Effector CD8-positive, alpha-beta T cell (primary cell): Measurements from ENCODE around the gene OGFOD1.

Source experiments
- DNase-seq: peaks from one replicate; lab custom pipeline; 2025; lab: John Stamatoyannopoulos, UW

The OGFOD1 gene

GRCh38 chr16:56426585-56426984 lies 24.8 kb upstream of the OGFOD1 start:
- no peak for DNase-seq

GRCh38 chr16:56428091-56428490 lies 23.3 kb upstream of the OGFOD1 start:
- no peak for DNase-seq

GRCh38 chr16:56436258-56436657 lies 15.1 kb upstream of the OGFOD1 start:
- DNase-seq, result no peak

GRCh38 chr16:56438038-56438437 lies 13.3 kb upstream of the OGFOD1 start:
- DNase-seq, result no peak

DNA sequence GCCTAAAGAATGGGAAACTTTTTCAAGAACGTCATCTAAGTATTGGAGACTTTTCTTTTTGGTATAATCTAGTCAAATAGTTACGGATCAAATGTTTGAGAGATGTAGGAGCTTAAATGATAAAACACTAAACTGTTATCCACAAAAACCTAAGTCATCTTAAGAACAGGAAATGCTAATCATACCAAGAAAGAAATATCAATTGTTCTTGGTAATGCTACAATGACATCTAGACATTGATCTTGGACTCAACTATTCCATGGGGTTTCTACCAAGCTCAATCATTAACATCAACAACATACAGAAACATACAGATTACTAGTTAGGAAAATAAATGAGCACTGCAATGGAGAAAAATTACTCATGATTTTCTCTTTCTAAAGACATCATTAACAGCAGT lies 4.1 kb upstream of the OGFOD1 start:
- no peak for DNase-seq

DNA sequence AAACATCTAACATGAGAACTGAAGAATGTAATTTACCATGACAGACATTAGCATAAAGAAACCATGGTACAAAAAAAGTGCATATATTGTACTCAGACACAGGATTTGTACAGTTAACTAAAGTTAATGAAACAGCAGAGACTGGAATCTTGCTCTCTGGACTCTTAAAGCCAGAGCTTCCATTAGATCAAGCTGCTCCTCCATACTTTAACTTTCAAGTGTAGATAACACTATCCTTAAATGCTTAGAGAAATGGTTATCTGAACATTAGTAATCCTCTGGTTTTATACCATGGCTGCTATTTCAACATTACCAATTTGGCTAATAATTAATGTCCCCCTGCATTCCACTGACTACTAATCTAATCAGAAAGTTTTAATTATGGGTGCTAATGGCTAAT lies 3.3 kb upstream of the OGFOD1 start:
- DNase-seq, result no peak

DNA sequence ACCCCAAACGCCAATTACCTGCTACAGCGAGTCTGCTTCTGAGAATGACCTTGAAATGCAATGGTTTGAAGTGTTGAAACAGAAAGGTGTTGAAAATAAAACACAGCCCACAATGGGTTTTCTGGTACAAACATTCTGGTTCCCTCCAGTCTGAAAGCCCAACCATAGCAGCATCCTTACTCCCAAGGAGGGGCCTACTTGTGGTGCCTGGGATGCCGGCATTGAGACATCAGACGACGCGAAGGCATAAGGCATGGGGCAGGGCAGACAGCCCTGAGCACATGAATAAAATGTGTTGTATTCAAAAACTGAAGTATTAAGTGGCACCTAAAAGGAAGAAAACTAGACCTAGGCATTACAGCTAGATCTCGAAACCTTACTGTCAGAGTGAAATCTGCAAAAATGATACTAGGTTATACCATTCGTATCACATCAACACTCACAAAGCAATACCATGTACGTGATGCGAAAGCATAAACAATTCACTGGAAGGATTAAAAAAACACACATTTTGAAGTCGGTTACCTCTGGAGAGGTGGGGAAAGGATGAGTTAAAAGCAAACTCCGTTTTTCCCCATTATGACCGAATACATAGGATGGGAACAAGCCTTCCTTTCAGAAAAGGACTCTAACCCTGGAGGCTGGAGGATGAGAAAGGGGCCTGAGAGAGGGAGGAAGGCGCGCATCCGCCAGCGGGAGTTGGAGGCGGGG lies 924 bp upstream of the OGFOD1 start:
- no peak for DNase-seq

GRCh38 chr16:56451753-56452689 lies 667 bp downstream of the OGFOD1 start:
- no peak for DNase-seq

DNA sequence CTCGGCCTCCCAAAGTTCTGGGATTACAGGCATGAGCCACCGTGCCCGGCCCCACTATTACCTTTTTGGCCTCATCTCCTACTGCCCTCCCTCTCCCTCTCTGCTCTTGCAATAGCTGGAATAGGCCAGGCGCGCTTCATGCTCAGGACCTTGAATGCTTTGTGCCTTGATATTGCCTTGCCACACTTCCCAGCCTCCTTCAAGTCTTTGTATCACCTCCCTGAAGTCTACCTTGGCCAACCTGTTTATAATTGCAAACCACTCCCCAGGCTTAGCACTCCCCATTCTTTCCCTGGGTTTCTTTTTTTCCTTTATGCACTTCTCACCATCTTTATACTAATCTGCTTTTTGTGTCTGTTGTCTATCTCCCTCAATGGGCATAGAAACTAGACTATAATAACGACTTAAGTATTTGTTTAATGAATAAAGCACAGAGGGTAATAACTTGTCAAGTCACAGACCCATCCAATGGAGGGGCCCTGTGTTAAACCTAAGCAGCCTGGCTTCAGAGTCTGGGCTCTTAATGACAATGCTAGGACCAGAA lies 6.6 kb downstream of the OGFOD1 start:
- DNase-seq, result no peak

- no peak for DNase-seq
These were observed 8.7 kb downstream of the OGFOD1 start for GRCh38 chr16:56460101-56460500.

GRCh38 chr16:56462064-56462796 lies 10.9 kb downstream of the OGFOD1 start:
- DNase-seq, result no peak

- DNase-seq, result no peak
These were observed 11.8 kb downstream of the OGFOD1 start for GRCh38 chr16:56463153-56463552.

GRCh38 chr16:56466344-56466743 lies 15.0 kb downstream of the OGFOD1 start:
- DNase-seq, result no peak

- DNase-seq, result no peak
These were observed 17.4 kb downstream of the OGFOD1 start for GRCh38 chr16:56468800-56469199.

DNA sequence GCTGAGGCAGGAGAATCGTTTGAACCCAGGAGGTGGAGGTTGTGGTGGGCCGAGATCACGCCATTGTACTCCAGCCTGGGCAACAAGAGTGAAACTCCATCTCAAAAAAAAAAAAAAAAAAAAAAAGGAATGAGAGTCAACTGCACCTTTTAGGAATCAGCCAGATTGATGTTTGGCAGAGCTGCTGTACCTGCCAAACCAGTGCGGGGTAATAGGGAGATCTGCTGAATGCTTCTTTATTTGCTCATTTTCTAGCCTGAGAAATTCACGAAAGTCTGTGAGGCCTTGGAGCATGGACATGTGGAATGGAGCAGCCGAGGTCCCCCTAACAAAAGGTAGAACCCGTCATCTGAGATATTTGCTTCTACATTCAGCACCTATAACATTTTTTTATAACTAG lies 18.4 kb downstream of the OGFOD1 start:
- no peak for DNase-seq

- no peak for DNase-seq
These were observed 18.9 kb downstream of the OGFOD1 start for GRCh38 chr16:56470232-56470631.

DNA sequence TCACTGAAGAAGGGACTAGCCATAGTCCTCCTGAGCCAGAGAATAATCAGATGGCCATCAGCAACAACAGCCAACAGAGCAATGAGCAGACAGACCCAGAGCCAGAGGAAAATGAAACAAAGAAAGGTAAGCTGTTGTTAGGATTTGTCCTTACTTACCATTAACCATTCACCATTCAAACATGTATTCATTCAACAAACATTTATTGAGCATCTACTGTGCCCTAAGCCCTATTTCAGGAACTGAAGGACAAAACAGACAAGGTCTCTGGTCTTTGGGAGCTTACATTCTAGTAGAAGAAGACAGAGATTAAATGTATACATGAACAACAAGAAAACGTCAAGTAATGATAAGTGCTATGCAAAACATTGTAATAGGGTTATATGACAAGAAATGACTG lies 19.3 kb downstream of the OGFOD1 start:
- no peak for DNase-seq

DNA sequence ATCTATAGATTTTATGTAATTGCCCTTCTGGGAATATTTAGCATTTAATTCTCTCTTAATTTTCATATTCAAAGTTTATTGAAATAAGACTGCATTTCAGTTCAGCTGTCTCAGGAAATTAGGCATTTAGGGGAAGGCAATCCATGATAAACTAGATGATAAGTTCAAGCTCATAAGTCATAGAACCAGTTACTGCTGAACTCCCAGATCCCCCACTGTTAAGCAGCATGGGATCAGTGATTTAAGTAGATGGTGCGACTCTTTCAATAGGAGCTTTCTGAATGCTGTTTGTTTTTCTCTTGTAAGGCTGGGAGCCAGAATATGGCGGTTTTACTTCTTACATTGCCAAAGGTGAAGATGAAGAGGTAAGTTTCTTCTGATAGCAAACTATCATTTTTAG lies 23.8 kb downstream of the OGFOD1 start:
- DNase-seq, result no peak

DNA sequence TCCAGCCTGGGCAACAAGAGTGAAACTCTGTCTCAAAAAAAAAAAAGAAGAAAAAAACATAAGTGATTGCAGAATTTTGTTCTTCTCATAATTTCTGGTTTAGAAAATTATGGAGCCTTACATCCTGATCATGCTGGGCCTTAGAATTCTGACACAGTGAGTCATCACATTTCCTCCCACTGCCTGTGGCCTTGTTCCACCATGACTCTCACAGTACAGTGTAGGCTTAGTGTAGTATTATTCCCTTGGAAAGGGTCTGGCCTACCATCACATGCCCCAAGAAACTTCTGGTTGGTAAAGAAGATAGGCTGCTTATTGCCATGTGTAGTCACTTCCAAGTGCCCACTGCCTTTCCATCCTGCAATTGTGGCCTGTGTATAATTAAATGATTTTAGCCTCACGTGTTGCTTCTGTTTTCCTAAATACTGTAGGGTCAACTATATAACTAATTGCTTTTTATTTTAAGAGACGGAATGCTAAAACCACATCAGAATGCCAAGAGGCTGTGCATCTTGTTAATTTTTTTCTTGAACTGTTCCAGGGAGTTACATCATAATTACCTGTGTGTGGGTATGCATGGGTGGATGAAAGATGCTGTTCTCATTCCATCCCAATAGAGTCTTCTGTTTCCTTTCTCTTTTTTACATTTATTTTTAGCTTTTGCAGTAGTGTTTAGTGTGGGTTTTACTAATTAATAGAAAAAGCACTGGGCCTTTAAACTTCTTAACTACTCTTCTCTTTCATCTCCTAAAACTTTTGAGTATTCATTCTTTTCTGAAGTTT lies 25.9 kb downstream of the OGFOD1 start:
- DNase-seq, result no peak

GRCh38 chr16:56478281-56479049 lies 27.1 kb downstream of the OGFOD1 start:
- DNase-seq, result no peak

DNA sequence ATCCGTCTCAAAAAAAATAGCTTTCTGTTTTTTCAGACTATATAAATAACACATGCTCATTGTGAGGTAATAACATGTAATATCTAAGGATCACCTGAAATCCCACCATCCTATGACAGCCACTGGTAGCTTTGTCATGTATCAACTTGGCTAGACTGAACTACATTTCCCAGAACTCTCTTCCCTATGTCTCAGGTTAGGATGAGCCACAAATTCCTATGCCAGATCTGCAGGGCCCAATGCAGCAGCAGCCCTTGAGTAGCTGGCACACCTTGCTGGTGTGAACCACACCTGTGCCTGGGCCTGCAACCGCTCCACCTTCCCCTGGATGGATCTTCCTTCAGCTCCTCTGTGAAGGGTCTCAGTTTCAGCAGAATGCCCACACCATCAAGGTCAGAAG lies 28.1 kb downstream of the OGFOD1 start:
- no peak for DNase-seq
